GM12878 (cell line): Measurements from ENCODE around the gene TESK2.

Experiments used
- CHD1 ChIP-seq: IDR thresholded peaks from 2 replicates; pipeline ENCODE4 v1.6.1; 2012; ENCODE audit warnings: low read depth, low read length, improper control_type of control experiment
- HCFC1 ChIP-seq: fragments of 150-350 bp; IDR thresholded peaks from 2 replicates; pipeline ENCODE4 v1.6.1; 2014; ENCODE audit warnings: low read length
- NFXL1 ChIP-seq: fragments of 450-650 bp; IDR thresholded peaks from 2 replicates; pipeline ENCODE4 v1.6.1; 2017; ENCODE audit warnings: antibody characterized with exemption, mild to moderate bottlenecking, borderline replicate concordance
- NFYB ChIP-seq: IDR thresholded peaks from 2 replicates; pipeline ENCODE4 v1.6.1; 2011; ENCODE audit warnings: low read depth, mild to moderate bottlenecking, low read length, improper control_type of control experiment, moderate library complexity; ENCODE audit not compliant: insufficient read depth
- POLR2AphosphoS5 ChIP-seq: IDR thresholded peaks from 2 replicates; pipeline ENCODE4 v1.6.1; 2011; ENCODE audit warnings: mild to moderate bottlenecking, low read length, inconsistent platforms
- TAF1 ChIP-seq: IDR thresholded peaks from 2 replicates; pipeline ENCODE4 v1.6.1; 2011; ENCODE audit warnings: mild to moderate bottlenecking, low read depth, low read length, borderline replicate concordance

DNA sequence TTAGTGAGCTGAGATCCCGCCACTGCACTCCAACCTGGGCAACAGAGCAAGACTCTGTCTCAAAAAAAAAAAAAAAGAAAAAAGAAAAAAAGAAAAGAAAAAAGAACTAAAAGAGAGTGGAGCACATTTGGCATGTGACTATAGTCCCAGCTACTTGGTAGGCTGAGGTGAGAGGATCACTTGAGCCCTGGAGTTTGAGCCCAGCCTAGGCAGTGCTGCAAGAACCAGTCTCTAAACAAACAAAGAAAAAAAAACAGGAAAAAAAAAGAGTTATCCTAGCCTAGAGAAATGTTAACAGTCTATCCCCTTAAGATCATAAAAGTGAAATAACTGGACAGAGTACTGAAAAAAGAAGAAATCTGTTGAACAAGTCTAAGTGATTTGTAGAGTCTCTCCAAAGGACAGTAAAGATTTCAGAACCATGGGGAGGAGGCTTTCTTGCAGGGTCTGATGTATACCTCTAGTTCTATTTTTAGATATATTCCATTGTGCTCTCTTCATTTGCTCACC is 35.2 kb upstream of the TESK2 start:
- TF ChIP-seq POLR2AphosphoS5 (no peak), NFXL1 (no peak), NFYB (no peak), TAF1 (no peak), HCFC1 (no peak), CHD1 (no peak)
